ENCODE measurements around the gene TEK. TPM values are rescaled to one million over a fixed set of nuclear protein-coding genes. Genes with fewer than 3 reads are reported as not detected.

TEK gene
- polyA plus RNA-seq, 1 donor (not counting 4 experiments of a cell fraction or from before 2014, with no cell fraction given), result 0.03 TPM

DNA sequence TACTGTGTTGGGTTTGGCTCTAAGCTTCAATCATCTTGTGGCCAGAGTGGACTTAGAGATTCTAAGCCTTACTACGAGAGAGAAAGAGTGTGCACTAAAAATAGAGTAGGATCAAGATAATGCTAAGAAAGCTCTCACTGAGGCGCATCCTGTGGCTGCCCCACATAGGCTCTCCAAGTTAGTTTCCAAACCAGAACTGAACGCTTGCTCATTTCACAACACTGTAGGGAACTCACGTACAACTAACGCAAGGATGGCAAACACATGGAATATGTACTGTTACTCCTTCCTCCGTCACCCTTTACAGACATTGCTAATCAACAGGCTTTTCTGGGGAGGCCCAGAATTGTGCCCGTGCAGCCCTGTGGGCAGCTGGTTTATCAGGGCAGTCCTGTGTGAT is 97.0 kb downstream of the TEK start:
- DNase-seq (ENCODE audit: low read depth, low spot score) (no peak), FAIRE-seq (no peak)
- H3K4me2 ChIP-seq (ENCODE audit: control insufficient read depth, extremely low read depth, insufficient read depth, low read depth, low read length), result no peak overlapping the region
- no peak overlapping the region for H3K27ac ChIP-seq (ENCODE audit: control insufficient read depth, insufficient read depth, low read length)
- H3K36me3 ChIP-seq (ENCODE audit: control insufficient read depth in 2 of 2, extremely low read depth in 1 of 2, insufficient read depth in 2 of 2, low read length in 2 of 2), result no peaks in the 10 kb centered on the region
- no peak overlapping the region for H3K9ac ChIP-seq (ENCODE audit: control insufficient read depth, extremely low read depth, insufficient read depth, low read length)
- peaks cover 9% of the 10 kb centered on the region for H3K27me3 ChIP-seq (ENCODE audit: control insufficient read depth, extremely low read depth, insufficient read depth, low read length)
- no peaks in the 10 kb centered on the region for H3K9me3 ChIP-seq (ENCODE audit: control insufficient read depth, low read depth, low read length)
- H2AFZ ChIP-seq (ENCODE audit: control insufficient read depth, low read length), result no peak overlapping the region
- no peaks in the 10 kb centered on the region for H4K20me1 ChIP-seq (ENCODE audit: control insufficient read depth, extremely low read depth, insufficient read depth, low read length)
- dilution Hi-C loops (cut with MboI; ENCODE audit: extremely low pct_ligation_motif_present, low sequenced_read_pairs), result no loop called here
- peaks cover 13% of the 10 kb centered on the region for H3K4me1 ChIP-seq (ENCODE audit: control insufficient read depth, extremely low read depth, insufficient read depth, low read length)
- H3K4me3 ChIP-seq (ENCODE audit: control insufficient read depth in 2 of 3, extremely low read depth in 1 of 3, insufficient read depth in 2 of 3, low read depth in 1 of 3, low read length in 3 of 3), result no peak overlapping the region
- no peaks in the 10 kb centered on the region for H3K9me1 ChIP-seq (ENCODE audit: control insufficient read depth, extremely low read depth, insufficient read depth, low read length)
- TF ChIP-seq CTCF (optimal IDR thresholded peaks at IDR 0.05 in 1 of 3, IDR thresholded peaks at IDR 0.05 in 1 of 3, conservative IDR thresholded peaks at IDR 0.05 in 1 of 3; ENCODE audit: extremely low read depth in 1 of 3, insufficient read depth in 2 of 3, low read length in 3 of 3) (no peak), EZH2 (IDR thresholded peaks at IDR 0.05; ENCODE audit: low read length) (no peak)
- no peaks in the 10 kb centered on the region for H3K79me2 ChIP-seq (ENCODE audit: control insufficient read depth, insufficient read depth, low read length)

DNA sequence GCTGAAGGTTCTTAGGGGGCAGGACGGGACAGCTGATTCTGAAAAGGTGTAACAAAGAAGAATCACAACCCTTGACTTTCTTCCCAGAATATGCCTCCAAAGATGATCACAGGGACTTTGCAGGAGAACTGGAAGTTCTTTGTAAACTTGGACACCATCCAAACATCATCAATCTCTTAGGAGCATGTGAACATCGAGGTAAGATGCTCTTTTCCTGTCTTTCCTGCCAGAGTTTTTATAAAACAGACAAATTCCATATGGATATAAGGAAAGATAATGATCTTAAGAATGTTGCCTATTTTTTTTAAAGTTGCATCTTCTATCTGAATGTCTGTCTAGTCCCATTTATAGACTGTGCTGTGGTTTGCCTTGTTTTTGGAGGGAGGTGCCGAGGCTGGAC is 100.0 kb downstream of the TEK start:
- H3K27me3 ChIP-seq (ENCODE audit: control insufficient read depth, extremely low read depth, insufficient read depth, low read length), result peaks cover 9% of the 10 kb centered on the region
- no peak overlapping the region for H3K4me3 ChIP-seq (ENCODE audit: control insufficient read depth in 2 of 3, extremely low read depth in 1 of 3, insufficient read depth in 2 of 3, low read depth in 1 of 3, low read length in 3 of 3)
- H3K4me1 ChIP-seq (ENCODE audit: control insufficient read depth, extremely low read depth, insufficient read depth, low read length), result peaks cover 16% of the 10 kb centered on the region
- TF ChIP-seq EZH2 (IDR thresholded peaks at IDR 0.05; ENCODE audit: low read length) (no peak), CTCF (optimal IDR thresholded peaks at IDR 0.05 in 1 of 3, IDR thresholded peaks at IDR 0.05 in 1 of 3, conservative IDR thresholded peaks at IDR 0.05 in 1 of 3; ENCODE audit: extremely low read depth in 1 of 3, insufficient read depth in 2 of 3, low read length in 3 of 3) (no peak)
- no peaks in the 10 kb centered on the region for H4K20me1 ChIP-seq (ENCODE audit: control insufficient read depth, extremely low read depth, insufficient read depth, low read length)
- H3K4me2 ChIP-seq (ENCODE audit: control insufficient read depth, extremely low read depth, insufficient read depth, low read depth, low read length), result no peak overlapping the region
- H3K9me3 ChIP-seq (ENCODE audit: control insufficient read depth, low read depth, low read length), result no peaks in the 10 kb centered on the region
- H3K79me2 ChIP-seq (ENCODE audit: control insufficient read depth, insufficient read depth, low read length), result no peaks in the 10 kb centered on the region
- no peak overlapping the region for H3K27ac ChIP-seq (ENCODE audit: control insufficient read depth, insufficient read depth, low read length)
- dilution Hi-C loops (cut with MboI; ENCODE audit: extremely low pct_ligation_motif_present, low sequenced_read_pairs), result no loop called here
- DNase-seq (ENCODE audit: low read depth, low spot score), result no peak
- no peaks in the 10 kb centered on the region for H3K9me1 ChIP-seq (ENCODE audit: control insufficient read depth, extremely low read depth, insufficient read depth, low read length)
- H2AFZ ChIP-seq (ENCODE audit: control insufficient read depth, low read length), result no peak overlapping the region
- FAIRE-seq, result no peak
- no peak overlapping the region for H3K9ac ChIP-seq (ENCODE audit: control insufficient read depth, extremely low read depth, insufficient read depth, low read length)
- H3K36me3 ChIP-seq (ENCODE audit: control insufficient read depth in 2 of 2, extremely low read depth in 1 of 2, insufficient read depth in 2 of 2, low read length in 2 of 2), result no peaks in the 10 kb centered on the region
